Activated T-helper 2 cell treated with anti-CD3 and anti-CD28 coated beads, Interferon-gamma antibody, Interleukin-2, Interleukin-4, amounts not matched to agents 10 μg/mL and 5 μg/mL and 100 μg/mL, durations not matched to agents 14 hours and 24 hours and 36 hours (primary cell): ENCODE measurements around the gene TRIM54. TPM values are rescaled to one million over a fixed set of nuclear protein-coding genes. Genes with fewer than 3 reads are reported as not detected.

Source experiments
- total RNA-seq: library from RNA; stranded (reverse); gene quantifications from 2 replicates; pipeline ENCODE4 v1.2.3, GENCODE V29; 2022

TRIM54 gene
- total RNA-seq, 1 donor from 2014 or later, result 0.21 TPM

Other genes with a start within 250 kb of the TRIM54 start
- 96.3 and 102 TPM in 2 replicates for gene TMEM214, start 249.5 kb upstream of the TRIM54 start, total RNA-seq
- gene AGBL5, start 230.8 kb upstream of the TRIM54 start, total RNA-seq, result 12.5 and 13.8 TPM in 2 replicates
- 330 and 341 TPM in 2 replicates for gene OST4, start 210.8 kb upstream of the TRIM54 start, total RNA-seq
- gene EMILIN1, start 203.8 kb upstream of the TRIM54 start, total RNA-seq, result 0.87 and 0.94 TPM in 2 replicates
- gene KHK, start 195.7 kb upstream of the TRIM54 start, total RNA-seq, result 12.3 and 13.4 TPM in 2 replicates
- gene CGREF1, start 163.3 kb upstream of the TRIM54 start, total RNA-seq, result 8.1 and 9.0 TPM in 2 replicates
- 1.2 and 1.5 TPM in 2 replicates for gene ABHD1, start 158.6 kb upstream of the TRIM54 start, total RNA-seq
- 79.8 and 82.6 TPM in 2 replicates for gene PREB, start 147.8 kb upstream of the TRIM54 start, total RNA-seq
- not detected in 2 replicates for gene PRR30, start 143.0 kb upstream of the TRIM54 start, total RNA-seq
- gene TCF23, start 133.4 kb upstream of the TRIM54 start, total RNA-seq, result not detected in 2 replicates
- 107 and 114 TPM in 2 replicates for gene ATRAID, start 70.4 kb upstream of the TRIM54 start, total RNA-seq
- 70.7 and 73.9 TPM in 2 replicates for gene SLC5A6, start 70.2 kb upstream of the TRIM54 start, total RNA-seq
- 141 and 146 TPM in 2 replicates for gene CAD, start 65.1 kb upstream of the TRIM54 start, total RNA-seq
- 1.7 and 1.9 TPM in 2 replicates for gene SLC30A3, start 19.4 kb upstream of the TRIM54 start, total RNA-seq
- not detected in 2 replicates for gene DNAJC5G, start 7.0 kb upstream of the TRIM54 start, total RNA-seq
- gene UCN, start 26.0 kb downstream of the TRIM54 start, total RNA-seq, result 0.94 and 1.3 TPM in 2 replicates
- 80.4 and 82.6 TPM in 2 replicates for gene MPV17, start 40.7 kb downstream of the TRIM54 start, total RNA-seq
- 65.8 and 66.9 TPM in 2 replicates for gene GTF3C2, start 74.3 kb downstream of the TRIM54 start, total RNA-seq
- 43.4 and 44.8 TPM in 2 replicates for gene EIF2B4, start 87.9 kb downstream of the TRIM54 start, total RNA-seq
- gene SNX17, start 88.2 kb downstream of the TRIM54 start, total RNA-seq, result 117 and 120 TPM in 2 replicates
- 11.7 and 12.8 TPM in 2 replicates for gene ZNF513, start 98.3 kb downstream of the TRIM54 start, total RNA-seq
- 159 and 163 TPM in 2 replicates for gene PPM1G, start 127.2 kb downstream of the TRIM54 start, total RNA-seq
- gene NRBP1, start 146.2 kb downstream of the TRIM54 start, total RNA-seq, result 98.0 and 106 TPM in 2 replicates
- 6.2 and 7.5 TPM in 2 replicates for gene KRTCAP3, start 160.0 kb downstream of the TRIM54 start, total RNA-seq
- gene IFT172, start 207.3 kb downstream of the TRIM54 start, total RNA-seq, result 16.4 and 18.8 TPM in 2 replicates
- gene FNDC4, start 212.8 kb downstream of the TRIM54 start, total RNA-seq, result 0.18 and 0.30 TPM in 2 replicates
- not detected in 2 replicates for gene GCKR, start 214.4 kb downstream of the TRIM54 start, total RNA-seq